GM21737 (cell line): ENCODE data around the gene CCNB2.
"Not testable (repeated sequence)": the region's sequence is repeated elsewhere in the genome, so short reads cannot be mapped to it uniquely, and the experiment has no call there.

ENCODE experiments used
- ATAC-seq: cut with Tn5 transposase; IDR thresholded peaks from one replicate; pipeline ENCODE4 v1.9.1; 2021; ENCODE audit warnings: mild to moderate bottlenecking, moderate library complexity; ENCODE audit not compliant: unreplicated experiment

The CCNB2 gene

DNA sequence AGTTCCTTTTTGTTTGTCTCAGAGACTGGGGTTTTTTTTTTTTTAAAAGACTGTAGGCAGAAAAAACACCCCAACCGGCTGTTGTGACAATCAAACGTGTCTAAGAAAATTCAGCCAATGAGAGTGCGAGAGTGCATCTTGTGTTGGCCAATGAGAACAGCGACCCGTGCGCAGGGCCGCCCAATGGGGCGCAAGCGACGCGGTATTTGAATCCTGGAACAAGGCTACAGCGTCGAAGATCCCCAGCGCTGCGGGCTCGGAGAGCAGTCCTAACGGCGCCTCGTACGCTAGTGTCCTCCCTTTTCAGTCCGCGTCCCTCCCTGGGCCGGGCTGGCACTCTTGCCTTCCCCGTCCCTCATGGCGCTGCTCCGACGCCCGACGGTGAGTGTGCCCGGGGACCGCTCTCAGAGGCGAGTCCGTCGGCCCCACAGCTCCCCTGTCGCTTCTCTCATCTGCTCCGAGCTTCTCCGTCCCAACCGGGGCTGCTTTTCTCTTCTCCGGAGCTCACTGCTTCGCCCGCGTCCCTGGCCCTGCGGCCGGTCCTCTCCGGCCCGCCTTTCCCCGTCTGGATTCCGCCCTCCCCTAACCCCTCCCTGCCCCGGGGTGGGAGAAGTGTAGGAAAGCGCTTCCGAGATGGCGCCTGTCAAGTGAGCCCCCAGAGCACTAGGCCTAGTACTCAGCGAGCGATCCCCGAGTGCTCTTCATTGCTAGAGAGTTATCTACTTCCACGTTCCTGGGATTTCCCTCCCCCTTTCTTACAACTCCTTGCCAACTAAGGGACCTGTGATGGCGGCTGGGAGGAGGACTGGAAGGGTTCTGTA is at the start of gene CCNB2:
CCNB2 (plus strand) TSS at position 235 of the 821 bp plus-strand sequence; CDS start at position 358, 123 bp downstream.
- ATAC-seq: peak; percentile 97

GRCh38 chr15:59059076-59059597 is 45.8 kb upstream of the CCNB2 start:
- no peak for ATAC-seq

DNA sequence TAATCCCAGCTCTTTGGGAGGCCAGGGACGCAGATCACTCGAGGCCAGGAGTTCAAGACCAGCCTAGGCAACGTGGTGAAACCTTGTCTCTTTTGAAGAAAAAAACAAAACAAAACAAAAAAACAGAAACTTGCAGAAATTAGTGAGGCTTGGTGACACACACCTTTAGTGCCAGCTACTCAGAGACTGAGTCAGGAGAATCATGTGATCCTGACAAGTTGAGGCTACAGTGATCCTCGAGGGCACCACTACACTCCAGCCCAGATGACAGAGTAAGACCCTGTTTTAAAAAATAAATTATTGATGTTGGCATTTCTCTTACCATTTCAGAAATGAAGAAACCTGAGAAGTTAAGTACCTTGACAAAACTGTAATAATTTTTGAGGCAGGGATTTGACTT is 44.6 kb upstream of the CCNB2 start:
- ATAC-seq: no peak

- ATAC-seq: no peak
These were observed 41.9 kb upstream of the CCNB2 start for GRCh38 chr15:59063042-59063441.

DNA sequence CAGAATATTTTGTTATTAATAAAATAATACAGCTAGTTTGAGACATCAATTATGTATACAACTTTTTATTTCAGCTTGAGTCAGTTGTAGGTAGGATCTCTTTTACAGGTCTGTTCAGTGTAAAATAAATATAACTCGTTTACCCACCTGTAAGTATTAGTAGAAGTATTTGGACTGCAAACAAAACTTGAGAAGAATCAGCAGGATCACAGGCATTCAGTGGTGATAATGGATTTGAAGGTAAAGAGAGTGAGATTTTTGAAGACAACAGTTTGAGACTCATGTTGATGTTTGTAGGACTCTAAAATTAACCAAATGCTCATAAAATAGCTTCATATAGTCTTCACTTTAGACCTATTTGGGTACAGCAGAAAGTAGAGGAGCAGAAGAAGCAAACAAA is 35.5 kb upstream of the CCNB2 start:
- ATAC-seq: no peak

- ATAC-seq: no peak
These were observed 30.3 kb upstream of the CCNB2 start for GRCh38 chr15:59074607-59075006.

DNA sequence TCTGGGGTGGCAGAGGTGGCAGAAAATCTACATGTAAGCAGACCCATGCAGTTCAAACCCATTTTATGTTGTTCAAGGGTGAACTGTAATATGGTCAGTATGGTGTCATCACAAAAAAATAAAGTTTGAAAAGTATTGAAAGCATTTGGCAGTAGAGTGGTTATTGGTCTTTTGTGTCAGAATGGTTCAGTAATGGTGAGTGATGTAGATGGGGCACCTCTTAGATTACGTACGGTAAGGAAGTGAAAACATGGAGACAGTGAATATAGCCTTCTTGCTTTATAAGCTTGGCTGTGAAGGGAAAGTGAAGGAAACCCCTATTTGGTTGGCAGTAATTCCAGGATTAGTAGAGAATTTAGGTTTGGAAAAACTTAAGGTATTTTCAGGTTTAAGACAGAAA is 17.2 kb upstream of the CCNB2 start:
- ATAC-seq: no peak

DNA sequence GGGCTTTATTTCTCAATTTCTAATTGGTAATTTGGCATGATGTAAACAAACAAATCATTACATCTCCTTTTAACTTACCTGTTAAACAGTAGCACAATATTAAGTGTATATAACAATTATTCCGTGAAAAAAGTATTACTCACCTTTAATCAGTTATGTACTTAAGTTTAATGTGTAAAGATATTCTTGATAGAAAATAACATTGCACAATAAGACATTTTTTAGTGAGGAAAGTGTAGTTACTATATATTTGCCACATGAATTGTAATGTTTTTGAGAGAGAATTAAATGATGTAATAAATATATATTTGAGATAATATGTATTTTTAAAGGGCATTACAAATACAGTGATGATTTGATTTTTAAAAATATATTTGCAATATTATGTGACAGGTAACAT is 10.9 kb upstream of the CCNB2 start:
- no peak for ATAC-seq

DNA sequence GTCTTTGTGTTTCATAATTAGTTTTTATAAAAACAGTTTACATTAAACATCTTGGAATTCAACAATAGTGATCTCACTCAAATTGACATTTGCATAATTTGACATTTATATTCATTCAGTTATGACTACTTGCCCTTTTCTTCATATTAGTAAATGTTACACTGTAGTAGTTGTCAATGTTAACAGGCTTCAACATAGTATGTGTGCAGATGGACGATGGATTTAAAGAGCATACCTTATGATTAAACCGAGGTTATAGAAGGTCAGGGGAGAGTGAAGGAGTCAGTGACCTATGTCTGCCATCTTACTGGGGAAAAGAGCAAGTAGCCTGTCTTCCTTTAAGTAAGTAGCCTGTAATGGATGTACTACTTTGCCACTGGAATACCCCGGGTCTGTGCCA is 8.5 kb upstream of the CCNB2 start:
- ATAC-seq: no peak

- ATAC-seq: no peak
These were observed 5.7 kb upstream of the CCNB2 start for GRCh38 chr15:59099162-59099685.

DNA sequence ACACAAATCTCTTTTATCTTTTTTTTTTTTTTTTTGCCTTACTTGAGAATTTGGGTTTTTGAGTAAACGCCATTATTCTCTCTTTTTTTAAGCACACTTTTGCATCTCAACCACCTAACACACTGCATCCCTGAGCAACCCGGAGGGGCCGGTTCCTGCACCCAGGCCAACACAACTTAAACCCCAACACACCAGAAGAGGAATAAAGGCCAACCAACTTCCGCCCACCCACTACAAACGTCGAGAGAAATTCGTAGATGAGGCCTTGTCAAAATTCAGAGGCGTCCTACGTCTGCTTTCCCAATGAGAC is 389 bp upstream of the CCNB2 start:
- no peak for ATAC-seq

- no peak for ATAC-seq
These were observed 908 bp downstream of the CCNB2 start for GRCh38 chr15:59105854-59106253.

DNA sequence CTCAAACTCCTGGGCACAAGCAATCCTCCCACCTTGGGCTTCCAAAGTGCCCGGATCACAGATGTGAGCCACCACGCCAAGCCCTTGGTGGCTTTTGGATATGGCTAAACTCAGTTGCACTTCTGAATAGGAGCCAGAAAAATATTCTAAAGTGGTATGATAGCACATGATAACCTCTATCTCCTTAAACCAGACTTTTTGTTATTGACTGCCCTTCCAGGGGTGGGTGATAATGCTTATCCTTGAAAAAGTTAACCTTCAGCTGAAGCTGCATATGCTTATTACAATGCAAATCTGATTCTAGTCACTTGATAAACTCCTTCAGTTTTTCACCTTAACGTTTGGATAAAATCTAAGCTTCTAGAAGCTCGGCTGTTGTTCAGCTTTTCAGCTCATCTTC is 6.3 kb downstream of the CCNB2 start:
- no peak for ATAC-seq

GRCh38 chr15:59115047-59115446 is 10.1 kb downstream of the CCNB2 start:
- ATAC-seq: no peak

GRCh38 chr15:59116141-59116540 is 11.2 kb downstream of the CCNB2 start:
- ATAC-seq: no peak

- no peak for ATAC-seq
These were observed 11.8 kb downstream of the CCNB2 start for GRCh38 chr15:59116771-59117170.

GRCh38 chr15:59119625-59120024 is 14.7 kb downstream of the CCNB2 start:
- no peak for ATAC-seq

- no peak for ATAC-seq
These were observed 16.0 kb downstream of the CCNB2 start for GRCh38 chr15:59120937-59121336.

DNA sequence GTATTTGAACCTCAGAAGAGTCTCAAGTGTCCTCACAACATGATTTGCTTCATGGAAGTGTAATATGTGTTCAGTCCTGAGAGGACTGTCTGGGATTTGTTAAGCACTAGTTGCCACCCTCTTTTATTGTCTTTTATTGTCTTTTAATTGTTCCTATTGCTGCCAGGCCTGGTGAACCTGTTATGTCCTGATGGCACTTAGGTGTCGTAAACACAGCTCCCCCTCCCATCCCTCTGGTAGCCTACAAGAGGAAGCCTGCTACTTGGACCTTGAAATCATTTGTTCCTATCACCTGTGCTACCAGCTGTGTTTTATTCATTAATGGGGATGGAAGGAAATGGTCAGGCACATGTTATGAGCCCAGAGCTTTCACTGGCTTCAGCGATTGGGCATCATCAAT is 19.3 kb downstream of the CCNB2 start:
- ATAC-seq: no peak

GRCh38 chr15:59125683-59126082 is 20.7 kb downstream of the CCNB2 start:
- not testable (repeated sequence) for ATAC-seq

GRCh38 chr15:59127255-59127654 is 22.3 kb downstream of the CCNB2 start:
- ATAC-seq: not testable (repeated sequence)

DNA sequence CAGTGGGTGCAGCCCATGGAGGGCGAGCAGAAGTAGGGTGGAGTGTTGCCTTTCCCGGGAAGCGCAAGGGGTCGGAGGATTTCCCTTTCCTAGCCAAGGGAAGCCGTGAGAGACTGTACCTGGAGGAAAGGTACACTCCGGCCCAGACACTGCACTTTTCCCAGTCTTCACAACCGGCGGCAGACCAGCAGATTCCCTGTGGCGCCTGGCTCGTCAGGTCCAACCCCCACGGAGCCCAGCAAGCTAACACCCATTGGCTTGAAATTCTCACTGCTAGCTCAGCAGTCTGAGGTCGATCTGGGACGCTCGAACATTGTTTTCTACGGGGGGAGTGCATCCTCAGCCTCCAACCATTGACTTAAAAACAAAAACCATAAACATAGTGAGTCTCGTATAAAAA is 26.5 kb downstream of the CCNB2 start:
- ATAC-seq: no peak
